Measurements from ENCODE around the gene ADPRHL1. TPM values are rescaled to one million over a fixed set of nuclear protein-coding genes. Genes with fewer than 3 reads are reported as not detected.

Gene ADPRHL1
- polyA plus RNA-seq, 1 donor (not counting 4 experiments of a cell fraction or from before 2014, with no cell fraction given): 1.2 TPM

GRCh38 chr13:113407103-113407530 lies 46.2 kb downstream of the ADPRHL1 start:
- TF ChIP-seq CTCF (optimal IDR thresholded peaks at IDR 0.05 in 1 of 3, IDR thresholded peaks at IDR 0.05 in 1 of 3, conservative IDR thresholded peaks at IDR 0.05 in 1 of 3; ENCODE audit: extremely low read depth in 1 of 3, insufficient read depth in 2 of 3, low read length in 3 of 3) (no peak), EZH2 (IDR thresholded peaks at IDR 0.05; ENCODE audit: low read length) (no peak)
- H3K36me3 ChIP-seq (ENCODE audit: control insufficient read depth in 2 of 2, extremely low read depth in 1 of 2, insufficient read depth in 2 of 2, low read length in 2 of 2): no peaks in the 10 kb centered on the region
- no peaks in the 10 kb centered on the region for H3K79me2 ChIP-seq (ENCODE audit: control insufficient read depth, insufficient read depth, low read length)
- H4K20me1 ChIP-seq (ENCODE audit: control insufficient read depth, extremely low read depth, insufficient read depth, low read length): no peaks in the 10 kb centered on the region
- no peak overlapping the region for H2AFZ ChIP-seq (ENCODE audit: control insufficient read depth, low read length)
- dilution Hi-C loops (cut with MboI; ENCODE audit: extremely low pct_ligation_motif_present, low sequenced_read_pairs): no loop called here
- H3K4me2 ChIP-seq (ENCODE audit: control insufficient read depth, extremely low read depth, insufficient read depth, low read depth, low read length): no peak overlapping the region
- H3K9me1 ChIP-seq (ENCODE audit: control insufficient read depth, extremely low read depth, insufficient read depth, low read length): no peaks in the 10 kb centered on the region
- no peaks in the 10 kb centered on the region for H3K4me1 ChIP-seq (ENCODE audit: control insufficient read depth, extremely low read depth, insufficient read depth, low read length)
- DNase-seq (ENCODE audit: low read depth, low spot score): no peak
- H3K9me3 ChIP-seq (ENCODE audit: control insufficient read depth, low read depth, low read length): no peaks in the 10 kb centered on the region
- H3K9ac ChIP-seq (ENCODE audit: control insufficient read depth, extremely low read depth, insufficient read depth, low read length): no peak overlapping the region
- no peak overlapping the region for H3K4me3 ChIP-seq (ENCODE audit: control insufficient read depth in 2 of 3, extremely low read depth in 1 of 3, insufficient read depth in 2 of 3, low read depth in 1 of 3, low read length in 3 of 3)
- no peak for FAIRE-seq
- peaks cover 42% of the 10 kb centered on the region for H3K27me3 ChIP-seq (ENCODE audit: control insufficient read depth, extremely low read depth, insufficient read depth, low read length)
- no peak overlapping the region for H3K27ac ChIP-seq (ENCODE audit: control insufficient read depth, insufficient read depth, low read length)

DNA sequence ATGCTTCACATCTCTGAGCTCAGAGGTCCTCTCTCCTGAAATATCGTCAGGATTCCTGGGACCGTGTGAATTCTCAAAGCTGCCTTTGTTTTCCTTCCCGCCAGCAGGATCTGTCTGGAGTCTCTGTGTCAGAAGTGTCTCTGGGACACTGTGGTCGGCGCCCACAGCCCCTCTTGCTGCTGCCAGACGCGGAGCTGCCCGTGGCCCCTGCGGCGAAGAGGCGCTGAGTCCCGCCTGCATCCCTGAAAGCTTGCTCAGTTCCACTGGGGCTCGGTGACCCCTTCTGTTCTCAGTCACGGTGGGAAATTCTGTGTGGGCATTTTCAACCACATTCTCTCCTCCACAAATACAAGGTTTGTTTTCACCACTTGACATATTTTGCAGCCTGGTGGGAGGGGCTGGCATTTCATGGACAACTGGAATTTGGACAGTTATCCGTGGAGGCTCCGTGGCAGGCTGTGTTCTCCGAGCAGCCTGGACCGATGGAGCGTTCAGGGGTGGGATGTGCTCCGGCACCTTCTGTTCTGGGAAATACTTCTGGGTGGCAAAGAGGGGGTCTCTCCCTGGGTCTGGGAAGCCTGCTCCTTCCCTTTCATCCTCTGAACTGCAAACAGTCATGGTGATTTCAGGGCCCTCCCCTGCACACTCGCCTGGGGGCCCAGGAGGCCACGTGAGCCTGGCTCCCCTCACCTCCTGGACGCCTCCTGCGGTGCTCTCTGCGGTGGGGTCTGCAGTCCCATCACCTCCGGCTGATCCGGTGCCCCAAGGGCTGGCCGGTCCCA lies 46.8 kb downstream of the ADPRHL1 start:
- H3K4me2 ChIP-seq (ENCODE audit: control insufficient read depth, extremely low read depth, insufficient read depth, low read depth, low read length): no peak overlapping the region
- H3K27me3 ChIP-seq (ENCODE audit: control insufficient read depth, extremely low read depth, insufficient read depth, low read length): peaks cover 46% of the 10 kb centered on the region
- H3K36me3 ChIP-seq (ENCODE audit: control insufficient read depth in 2 of 2, extremely low read depth in 1 of 2, insufficient read depth in 2 of 2, low read length in 2 of 2): no peaks in the 10 kb centered on the region
- no peaks in the 10 kb centered on the region for H3K9me1 ChIP-seq (ENCODE audit: control insufficient read depth, extremely low read depth, insufficient read depth, low read length)
- DNase-seq (ENCODE audit: low read depth, low spot score): no peak
- H3K9ac ChIP-seq (ENCODE audit: control insufficient read depth, extremely low read depth, insufficient read depth, low read length): no peak overlapping the region
- no peaks in the 10 kb centered on the region for H4K20me1 ChIP-seq (ENCODE audit: control insufficient read depth, extremely low read depth, insufficient read depth, low read length)
- H3K4me1 ChIP-seq (ENCODE audit: control insufficient read depth, extremely low read depth, insufficient read depth, low read length): no peaks in the 10 kb centered on the region
- H3K79me2 ChIP-seq (ENCODE audit: control insufficient read depth, insufficient read depth, low read length): no peaks in the 10 kb centered on the region
- H3K27ac ChIP-seq (ENCODE audit: control insufficient read depth, insufficient read depth, low read length): no peak overlapping the region
- no peak overlapping the region for H2AFZ ChIP-seq (ENCODE audit: control insufficient read depth, low read length)
- no peak for FAIRE-seq
- dilution Hi-C loops (cut with MboI; ENCODE audit: extremely low pct_ligation_motif_present, low sequenced_read_pairs): no loop called here
- H3K4me3 ChIP-seq (ENCODE audit: control insufficient read depth in 2 of 3, extremely low read depth in 1 of 3, insufficient read depth in 2 of 3, low read depth in 1 of 3, low read length in 3 of 3): no peak overlapping the region
- no peaks in the 10 kb centered on the region for H3K9me3 ChIP-seq (ENCODE audit: control insufficient read depth, low read depth, low read length)
- no peak for TF ChIP-seq CTCF (optimal IDR thresholded peaks at IDR 0.05 in 1 of 3, IDR thresholded peaks at IDR 0.05 in 1 of 3, conservative IDR thresholded peaks at IDR 0.05 in 1 of 3; ENCODE audit: extremely low read depth in 1 of 3, insufficient read depth in 2 of 3, low read length in 3 of 3)
- no peak for TF ChIP-seq EZH2 (IDR thresholded peaks at IDR 0.05; ENCODE audit: low read length)

All from keratinocyte (primary cell).